NT2/D1 (cell line): ENCODE measurements around the gene SLC8A1.

ENCODE experiments used
- SUZ12 ChIP-seq: IDR thresholded peaks from 2 replicates; pipeline ENCODE4 v1.6.1; 2011; ENCODE audit not compliant: insufficient read length, insufficient read depth; ENCODE audit errors: extremely low read depth
- ZNF274 ChIP-seq: IDR thresholded peaks from 2 replicates; pipeline ENCODE4 v1.6.1; 2011; ENCODE audit warnings: mild to moderate bottlenecking, low read depth, low read length

DNA sequence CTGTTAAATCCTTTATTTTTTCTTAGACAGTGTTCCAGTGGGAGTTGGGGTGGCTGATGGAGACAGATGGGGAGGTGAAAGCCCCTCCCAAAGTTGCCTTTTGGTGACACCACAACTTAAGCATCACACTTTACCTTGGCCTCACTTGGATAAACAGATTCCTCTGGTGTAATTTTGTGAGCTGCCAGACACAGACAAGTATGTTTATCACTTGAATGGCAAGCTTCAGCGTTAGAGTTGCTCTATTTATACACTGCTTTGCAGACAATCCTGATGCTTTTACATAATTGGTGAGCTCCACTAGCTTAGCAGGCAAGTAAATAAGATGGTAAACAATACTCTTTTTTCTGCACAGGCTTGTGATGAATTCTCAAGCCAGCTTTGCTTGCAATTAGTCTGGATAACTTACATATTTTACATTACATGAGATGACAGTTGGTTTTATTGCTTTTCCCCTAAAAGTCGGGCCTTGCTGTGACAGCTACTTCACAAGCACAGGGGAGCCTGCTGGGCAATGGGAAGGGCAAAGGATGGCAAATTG, 226.2 kb downstream of the SLC8A1 start:
- no peak for TF ChIP-seq SUZ12
- no peak for TF ChIP-seq ZNF274
